SU-DHL-6 (cell line): Measurements from ENCODE around the gene RHBDD2.
"Not testable (repeated sequence)": the region's sequence is repeated elsewhere in the genome, so short reads cannot be mapped to it uniquely, and the experiment has no call there.

Experiments used
- H2AFZ ChIP-seq: fragments of 200-600 bp; sonication (generic); 2 replicates; pipeline ENCODE4 v1.6.1; 2014; ENCODE audit warnings: low read depth, mild to moderate bottlenecking, moderate library complexity, mixed read lengths, antibody characterized with exemption, low read length; ENCODE audit not compliant: severe bottlenecking
- H3F3A ChIP-seq: fragments of 200-600 bp; shearing (Covaris generic); 2 replicates; pipeline ENCODE4 v1.6.0; 2016; ENCODE audit warnings: antibody characterized with exemption, mild to moderate bottlenecking; ENCODE audit not compliant: insufficient read depth
- H3K27ac ChIP-seq: fragments of 200-600 bp; sonication (generic); 2 replicates; pipeline ENCODE4 v1.5.1; 2016; ENCODE audit warnings: low read depth, mild to moderate bottlenecking, low read length, moderate library complexity, mixed read lengths
- H3K27me3 ChIP-seq: fragments of 200-600 bp; sonication (generic), shearing (Covaris generic); 2 replicates; pipeline ENCODE4 v1.6.0; 2014; ENCODE audit warnings: mild to moderate bottlenecking, low read length
- H3K36me3 ChIP-seq: fragments of 200-600 bp; sonication (generic); 2 replicates; pipeline ENCODE4 v1.6.1; 2014; ENCODE audit warnings: mild to moderate bottlenecking, low read length, mixed read lengths
- H3K4me2 ChIP-seq: fragments of 300-600, 200-600 bp; shearing (Covaris generic), sonication (generic); 2 replicates; pipeline ENCODE4 v1.6.0; 2014; ENCODE audit warnings: low read length, low read depth, mild to moderate bottlenecking; ENCODE audit not compliant: poor library complexity, severe bottlenecking
- H3K4me3 ChIP-seq: fragments of 200-600 bp; sonication (generic); 2 replicates; pipeline ENCODE4 v1.5.1; 2014; ENCODE audit warnings: antibody characterized with exemption, low read length, mild to moderate bottlenecking, mixed read lengths; ENCODE audit not compliant: insufficient read depth, poor library complexity, severe bottlenecking
- H3K79me2 ChIP-seq: fragments of 200-600 bp; sonication (generic); 2 replicates; pipeline ENCODE4 v1.6.1; 2014; ENCODE audit warnings: mild to moderate bottlenecking, low read length, moderate library complexity; ENCODE audit not compliant: insufficient read depth
- H3K9ac ChIP-seq: fragments of 200-600 bp; sonication (generic); 2 replicates; pipeline ENCODE4 v1.7.0; 2014; ENCODE audit warnings: mild to moderate bottlenecking, low read length
- H3K9me2 ChIP-seq: fragments of 200-600 bp; sonication (generic); replicated peaks from 2 replicates; pipeline ENCODE4 v1.6.1; 2014; ENCODE audit warnings: low read length; ENCODE audit not compliant: insufficient read depth
- H3K9me3 ChIP-seq: fragments of 200-600 bp; sonication (generic); 2 replicates; pipeline ENCODE4 v1.6.1; 2014; ENCODE audit warnings: low read length, mixed read lengths; ENCODE audit not compliant: insufficient read depth
- H4K20me1 ChIP-seq: fragments of 200-600 bp; sonication (generic); 2 replicates; pipeline ENCODE4 v1.6.1; 2014; ENCODE audit warnings: low read depth, mild to moderate bottlenecking, antibody characterized with exemption, low read length, moderate library complexity, mixed read lengths
- CTCF ChIP-seq: fragments of 200-600 bp; sonication (generic); IDR thresholded peaks from one replicate; pipeline ENCODE4 v1.5.1; 2017; ENCODE audit warnings: antibody characterized with exemption, mild to moderate bottlenecking, low read length, moderate library complexity; ENCODE audit not compliant: insufficient read depth, poor library complexity, severe bottlenecking
- EZH2phosphoT487 ChIP-seq: fragments of 200-600 bp; sonication (generic), shearing (Covaris generic); conservative IDR thresholded peaks from 2 replicates; pipeline ENCODE4 v1.6.1; 2018; ENCODE audit warnings: mild to moderate bottlenecking, antibody characterized with exemption, low read length, moderate library complexity, mixed read lengths

RHBDD2 gene

GRCh38 chr7:75889826-75890225 lies 11.0 kb downstream of the RHBDD2 start:
- H3F3A ChIP-seq = no peaks in the 10 kb centered on the region
- no peak overlapping the region for H3K27ac ChIP-seq
- H3K4me2 ChIP-seq = no peak overlapping the region
- H4K20me1 ChIP-seq = no peaks in the 10 kb centered on the region
- H3K79me2 ChIP-seq = no peaks in the 10 kb centered on the region
- H3K9me2 ChIP-seq = no peaks in the 10 kb centered on the region
- H3K4me3 ChIP-seq = no peak overlapping the region
- no peaks in the 10 kb centered on the region for H3K36me3 ChIP-seq
- TF ChIP-seq EZH2phosphoT487 = no peak
- TF ChIP-seq CTCF = no peak
- H3K9ac ChIP-seq = no peak overlapping the region
- no peak overlapping the region for H2AFZ ChIP-seq
- no peaks in the 10 kb centered on the region for H3K27me3 ChIP-seq
- H3K9me3 ChIP-seq = no peaks in the 10 kb centered on the region

GRCh38 chr7:75891237-75891636 lies 12.4 kb downstream of the RHBDD2 start:
- H3K9me3 ChIP-seq, H3K4me2 ChIP-seq, H3K27me3 ChIP-seq, H4K20me1 ChIP-seq, H3K27ac ChIP-seq, H3K9ac ChIP-seq, H3K4me3 ChIP-seq, H3F3A ChIP-seq, H3K9me2 ChIP-seq, H3K79me2 ChIP-seq, H3K36me3 ChIP-seq, H2AFZ ChIP-seq: not testable (repeated sequence)

- no peak overlapping the region for H3K4me3 ChIP-seq
- no peaks in the 10 kb centered on the region for H3K27me3 ChIP-seq
- no peaks in the 10 kb centered on the region for H3F3A ChIP-seq
- no peak overlapping the region for H3K27ac ChIP-seq
- H3K9me2 ChIP-seq = no peaks in the 10 kb centered on the region
- H3K9ac ChIP-seq = no peak overlapping the region
- no peaks in the 10 kb centered on the region for H3K79me2 ChIP-seq
- H2AFZ ChIP-seq = no peak overlapping the region
- H3K9me3 ChIP-seq = no peaks in the 10 kb centered on the region
- H4K20me1 ChIP-seq = no peaks in the 10 kb centered on the region
- TF ChIP-seq EZH2phosphoT487 (no peak), CTCF (no peak)
- H3K36me3 ChIP-seq = no peaks in the 10 kb centered on the region
- no peak overlapping the region for H3K4me2 ChIP-seq
Observed at GRCh38 chr7:75891815-75892411, 13.1 kb downstream of the RHBDD2 start.

GRCh38 chr7:75892634-75893272 lies 13.9 kb downstream of the RHBDD2 start:
- H3K4me3 ChIP-seq = no peak overlapping the region

More at GRCh38 chr7:75892634-75893272, 13.9 kb downstream of the RHBDD2 start:
- Histone ChIP-seq H3K9ac (no peak overlapping the region), H4K20me1 (no peaks in the 10 kb centered on the region), H3K79me2 (no peaks in the 10 kb centered on the region), H3K36me3 (no peaks in the 10 kb centered on the region), H2AFZ (no peak overlapping the region), H3F3A (no peaks in the 10 kb centered on the region), H3K9me3 (no peaks in the 10 kb centered on the region), H3K4me2 (no peak overlapping the region), H3K27me3 (no peaks in the 10 kb centered on the region), H3K27ac (no peak overlapping the region), H3K9me2 (no peaks in the 10 kb centered on the region)
- TF ChIP-seq CTCF (no peak), EZH2phosphoT487 (no peak)
